NCI-H2227 treated with DMSO at 0.1 percent for 48 hours (cell line): ENCODE results near the gene TNFSF15.

ENCODE experiments used
- DNase-seq: peaks from one replicate; lab custom pipeline; 2025; lab: John Stamatoyannopoulos, UW

TNFSF15 gene

DNA sequence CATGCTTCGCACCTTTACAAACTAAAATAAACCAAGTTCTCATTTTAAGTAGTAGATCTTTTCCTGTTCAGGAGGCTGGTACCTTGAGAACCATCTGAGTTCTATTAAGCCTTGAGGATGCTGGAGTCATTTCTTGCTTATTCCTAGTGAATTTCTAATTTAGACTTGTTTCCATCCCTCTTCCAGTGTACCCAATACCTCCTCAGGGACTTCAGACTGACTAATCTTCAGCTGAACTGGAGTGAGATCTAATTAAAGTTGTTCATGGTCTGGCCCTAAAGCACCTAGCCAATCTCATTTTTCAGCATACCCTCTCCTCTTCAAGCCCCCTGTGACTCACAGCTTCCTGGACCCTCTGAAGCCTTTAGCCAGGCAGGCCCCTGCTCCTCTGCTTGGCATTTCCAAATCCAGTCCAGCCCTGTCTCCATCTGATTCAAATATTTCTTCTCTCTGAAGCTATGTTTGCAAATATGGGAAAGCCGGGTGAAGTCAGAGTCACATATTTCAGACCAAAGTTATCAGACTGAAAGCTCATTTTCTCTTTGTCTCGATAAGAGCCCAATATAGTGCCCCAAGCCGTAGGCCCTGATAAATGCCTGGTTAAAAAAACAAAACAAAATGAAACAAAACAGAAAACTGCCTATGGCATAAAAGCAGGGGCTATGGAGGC is 19.4 kb upstream of the TNFSF15 start:
- DNase-seq, result no peak

DNA sequence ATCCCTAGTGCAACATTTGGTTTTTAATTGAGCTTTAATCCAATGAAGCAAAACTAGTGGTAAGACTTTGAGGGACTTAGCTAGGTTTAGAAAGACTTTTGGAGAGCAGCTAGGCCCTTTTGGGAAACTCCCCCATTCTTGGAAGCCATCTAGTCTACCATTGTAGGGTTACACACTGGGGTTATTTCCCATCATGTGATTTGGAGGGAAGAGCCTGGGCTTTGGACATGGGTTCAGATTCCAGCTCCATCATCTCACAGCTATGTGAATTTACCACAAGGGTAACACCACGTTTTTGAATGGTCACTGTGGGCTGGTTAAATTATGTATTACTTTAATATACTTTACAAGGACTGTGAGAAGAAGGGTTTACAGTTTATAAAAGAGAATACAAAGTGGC is 18.3 kb upstream of the TNFSF15 start:
- no peak for DNase-seq

- DNase-seq, result no peak
These were observed 17.6 kb upstream of the TNFSF15 start for GRCh38 chr9:114823441-114823840.

- DNase-seq, result no peak
These were observed 16.9 kb upstream of the TNFSF15 start for GRCh38 chr9:114822708-114823107.

- no peak for DNase-seq
These were observed 15.1 kb upstream of the TNFSF15 start for GRCh38 chr9:114820776-114821501.

GRCh38 chr9:114818178-114818577 is 12.3 kb upstream of the TNFSF15 start:
- DNase-seq, result no peak

DNA sequence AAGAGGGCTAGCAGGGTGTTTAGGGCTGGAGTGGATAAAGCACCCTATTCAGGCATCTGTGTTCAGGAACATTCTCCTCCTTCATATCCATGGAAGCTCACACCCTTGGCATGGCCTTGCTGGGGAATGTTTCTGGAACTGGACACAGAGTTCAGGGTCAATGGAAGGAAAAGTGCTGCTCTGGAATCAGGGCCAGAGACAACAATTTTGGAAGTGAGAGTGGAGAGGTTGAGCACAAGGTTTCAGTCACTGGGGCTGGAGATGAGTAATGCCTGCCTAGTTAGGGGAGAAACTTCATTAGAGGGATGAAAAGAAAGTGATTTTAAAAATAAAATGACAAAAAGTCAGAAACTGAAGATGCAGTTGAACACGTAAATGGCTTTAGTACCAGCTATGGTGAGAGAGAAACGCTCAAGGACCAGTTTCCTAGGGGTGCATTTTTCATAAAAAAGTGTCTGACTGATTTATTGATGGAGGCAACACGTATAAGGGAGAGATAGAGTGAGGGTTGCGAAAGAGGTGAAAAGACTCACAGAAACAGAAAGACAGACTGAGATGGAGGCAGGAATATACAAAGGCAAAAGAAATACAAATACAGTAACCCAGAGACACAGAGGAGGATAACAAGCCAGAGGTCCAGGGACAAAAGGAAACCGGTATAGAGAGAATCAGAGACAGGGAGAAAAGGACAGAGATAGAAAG is 8.0 kb upstream of the TNFSF15 start:
- no peak for DNase-seq

GRCh38 chr9:114811966-114812636 is 6.3 kb upstream of the TNFSF15 start:
- no peak for DNase-seq

- DNase-seq, result no peak
These were observed 5.5 kb upstream of the TNFSF15 start for GRCh38 chr9:114811301-114811700.

GRCh38 chr9:114810614-114811013 is 4.8 kb upstream of the TNFSF15 start:
- DNase-seq, result no peak

GRCh38 chr9:114806526-114806900 is 674 bp upstream of the TNFSF15 start:
- no peak for DNase-seq

- DNase-seq, result no peak
These were observed 1.3 kb downstream of the TNFSF15 start for GRCh38 chr9:114804505-114804904.

GRCh38 chr9:114803479-114804265 is 2.2 kb downstream of the TNFSF15 start:
- no peak for DNase-seq

- no peak for DNase-seq
These were observed 5.9 kb downstream of the TNFSF15 start for GRCh38 chr9:114799925-114800324.

- DNase-seq, result no peak
These were observed 6.4 kb downstream of the TNFSF15 start for GRCh38 chr9:114799441-114799840.

DNA sequence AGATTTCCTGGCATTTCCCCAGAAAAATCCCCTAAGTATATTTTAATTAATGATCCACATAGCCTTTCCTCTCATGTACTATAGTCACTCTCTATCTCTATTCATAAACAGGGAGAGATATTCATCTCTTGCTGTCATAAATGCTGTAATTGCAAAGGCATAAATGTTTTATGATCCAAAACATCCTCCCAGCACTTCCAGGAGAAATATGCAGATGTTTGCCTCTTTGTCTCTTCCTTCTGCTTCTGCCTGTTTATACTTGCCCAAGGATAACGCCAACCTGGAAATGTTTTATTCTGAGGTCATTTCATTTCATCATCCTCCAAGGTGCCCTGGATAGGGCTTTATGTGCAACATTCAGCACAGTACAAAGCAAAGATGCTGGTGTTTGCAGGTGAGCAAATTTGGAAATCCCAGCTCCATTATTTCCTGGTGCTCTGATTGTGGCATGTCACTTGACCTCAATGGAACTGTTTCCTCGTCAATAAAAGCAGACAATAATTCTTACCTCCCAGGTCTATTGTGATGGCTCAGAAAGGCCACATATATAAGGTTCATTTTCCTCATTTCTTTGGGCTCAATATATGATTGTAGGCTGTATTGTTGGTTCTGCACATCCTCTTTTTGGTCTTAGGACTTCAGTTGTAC is 6.9 kb downstream of the TNFSF15 start:
- DNase-seq, result no peak

- no peak for DNase-seq
These were observed 7.7 kb downstream of the TNFSF15 start for GRCh38 chr9:114798101-114798500.

GRCh38 chr9:114792396-114792795 is 13.4 kb downstream of the TNFSF15 start:
- DNase-seq, result no peak

GRCh38 chr9:114791736-114792135 is 14.1 kb downstream of the TNFSF15 start:
- DNase-seq, result no peak

DNA sequence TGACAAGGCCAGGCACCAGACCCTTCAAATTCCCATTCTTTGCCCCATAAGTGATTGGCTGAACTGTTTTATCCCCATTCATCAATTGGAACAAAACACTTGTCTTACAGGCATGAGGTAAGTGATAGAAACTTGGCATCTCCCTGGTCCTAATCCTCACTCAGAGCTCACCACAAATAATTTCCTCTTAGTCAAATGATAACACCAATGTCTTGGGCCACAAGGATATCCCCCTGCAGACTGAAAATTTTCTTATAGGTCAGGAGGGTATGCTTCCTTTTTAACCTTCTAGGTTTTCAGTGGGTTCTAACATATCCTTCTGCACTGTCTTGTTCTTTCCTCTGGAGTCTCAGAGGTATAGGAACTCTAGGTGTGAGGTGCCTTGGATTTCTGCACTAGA is 14.5 kb downstream of the TNFSF15 start:
- no peak for DNase-seq

GRCh38 chr9:114790521-114790920 is 15.3 kb downstream of the TNFSF15 start:
- no peak for DNase-seq
